GM23338 (cell line): ENCODE data around the gene NNAT. TPM values are rescaled to one million over a fixed set of nuclear protein-coding genes. Genes with fewer than 3 reads are reported as not detected.

Experiments
- ATAC-seq: fragments of 200-7000 bp; cut with Tn5 transposase; 3 replicates; pipeline ENCODE4 v1.9.1; 2020
- DNase-seq: peaks from one replicate; pipeline ENCODE4 v3.0.0-alpha.2; 2015; ENCODE audit warnings: low spot score
- H2AFZ ChIP-seq: fragments of 200-600 bp; sonication (generic); 2 replicates; pipeline ENCODE4 v1.8.0; 2016; ENCODE audit warnings: antibody characterized with exemption, mild to moderate bottlenecking, moderate library complexity
- H3F3A ChIP-seq: fragments of 200-600 bp; sonication (generic); replicated peaks from 2 replicates; pipeline ENCODE4 v1.8.0; 2017; ENCODE audit warnings: antibody characterized with exemption, mixed run types, low read depth
- H3K27ac ChIP-seq: fragments of 200-600 bp; sonication (generic); 2 replicates; pipeline ENCODE4 v1.6.1; 2016; ENCODE audit warnings: low read depth
- H3K27me3 ChIP-seq: fragments of 200-600 bp; sonication (generic); 2 replicates; pipeline ENCODE4 v1.8.0; 2016; ENCODE audit warnings: mild to moderate bottlenecking, mixed run types, moderate library complexity; ENCODE audit not compliant: insufficient read depth
- H3K36me3 ChIP-seq: fragments of 200-600 bp; sonication (generic); 2 replicates; pipeline ENCODE4 v1.8.0; 2016; ENCODE audit warnings: mild to moderate bottlenecking; ENCODE audit not compliant: insufficient read depth
- H3K4me1 ChIP-seq: fragments of 200-600 bp; sonication (generic); 2 replicates; pipeline ENCODE4 v1.8.0; 2016; ENCODE audit warnings: mild to moderate bottlenecking, moderate library complexity; ENCODE audit not compliant: insufficient read depth
- H3K4me2 ChIP-seq: fragments of 200-600 bp; sonication (generic); 2 replicates; pipeline ENCODE4 v1.7.1; 2017; ENCODE audit warnings: mixed run types
- H3K4me3 ChIP-seq: fragments of 200-600 bp; sonication (generic); 2 replicates; pipeline ENCODE4 v1.6.1; 2016; ENCODE audit warnings: mixed run types
- H3K79me2 ChIP-seq: fragments of 200-600 bp; sonication (generic); replicated peaks from 2 replicates; pipeline ENCODE4 v1.8.0; 2017; ENCODE audit warnings: mild to moderate bottlenecking; ENCODE audit not compliant: insufficient read depth
- H3K9me2 ChIP-seq: fragments of 200-600 bp; sonication (generic); 2 replicates; pipeline ENCODE4 v1.8.0; 2017; ENCODE audit not compliant: insufficient read depth
- H4K20me1 ChIP-seq: fragments of 200-600 bp; sonication (generic); replicated peaks from 2 replicates; pipeline ENCODE4 v1.8.0; 2017; ENCODE audit warnings: mild to moderate bottlenecking; ENCODE audit not compliant: insufficient read depth
- H3K27ac Mint-ChIP-seq: 2 replicates; pipeline ENCODE4 v1.8.0; 2020; ENCODE audit warnings: inconsistent platforms, mild to moderate bottlenecking, moderate library complexity, mixed read lengths
- H3K27me3 Mint-ChIP-seq: 3 replicates; pipeline ENCODE4 v1.8.0; 2022; ENCODE audit warnings: low read depth, mild to moderate bottlenecking, moderate library complexity, mixed read lengths, inconsistent platforms; ENCODE audit not compliant: insufficient read depth, poor library complexity
- H3K36me3 Mint-ChIP-seq: 3 replicates; pipeline ENCODE4 v1.8.0; 2021; ENCODE audit warnings: low read depth, mild to moderate bottlenecking, inconsistent platforms, moderate library complexity, mixed read lengths
- H3K4me1 Mint-ChIP-seq: 3 replicates; pipeline ENCODE4 v1.8.0; 2020; ENCODE audit warnings: mild to moderate bottlenecking, inconsistent platforms, mixed read lengths
- H3K4me3 Mint-ChIP-seq: 3 replicates; pipeline ENCODE4 v1.8.0; 2021; ENCODE audit warnings: moderate library complexity, mild to moderate bottlenecking, inconsistent platforms, mixed read lengths
- H3K9me3 Mint-ChIP-seq: 3 replicates; pipeline ENCODE4 v1.8.0; 2020; ENCODE audit warnings: moderate library complexity, mild to moderate bottlenecking, inconsistent platforms, mixed read lengths
- CREB1 ChIP-seq: fragments of 250-450 bp; sonication (Bioruptor Pico); IDR thresholded peaks from 2 replicates; pipeline ENCODE4 v1.5.0; 2020; ENCODE audit warnings: low read depth, mild to moderate bottlenecking, moderate library complexity
- EZH2phosphoT487 ChIP-seq: fragments of 200-600 bp; sonication (generic); IDR thresholded peaks from one replicate; pipeline ENCODE4 v1.8.1; 2018; ENCODE audit warnings: antibody characterized with exemption; ENCODE audit not compliant: unreplicated experiment
- JUNB ChIP-seq: IDR thresholded peaks from one replicate; pipeline ENCODE4 v1.6.1; 2016; ENCODE audit warnings: antibody characterized with exemption; ENCODE audit not compliant: unreplicated experiment
- NANOG ChIP-seq: IDR thresholded peaks from 2 replicates; pipeline ENCODE4 v1.6.1; 2016; ENCODE audit warnings: antibody characterized with exemption, borderline replicate concordance
- POLR2AphosphoS5 ChIP-seq: IDR thresholded peaks from 2 replicates; pipeline ENCODE4 v1.6.1; 2016; ENCODE audit warnings: antibody characterized with exemption, low read depth
- STAT1 ChIP-seq: IDR thresholded peaks from one replicate; pipeline ENCODE4 v1.6.1; 2016; ENCODE audit warnings: antibody characterized with exemption; ENCODE audit not compliant: unreplicated experiment
- ZNF331 ChIP-seq: fragments of 250-450 bp; sonication (Bioruptor Pico); IDR thresholded peaks from 2 replicates; pipeline ENCODE4 v1.5.0; 2020; ENCODE audit warnings: low read depth, mild to moderate bottlenecking, moderate library complexity
- ZNF462 ChIP-seq: fragments of 250-450 bp; sonication (Bioruptor Pico); IDR thresholded peaks from 2 replicates; pipeline ENCODE4 v1.5.0; 2020; ENCODE audit warnings: mild to moderate bottlenecking, moderate library complexity
- polyA plus RNA-seq: library from polyadenylated mRNA; unstranded; fragments of >200 nt; fragmentation: Nextera tagmentation; extraction: Ambion mirVana; gene quantifications from 2 replicates; pipeline ENCODE4 v1.2.1, GENCODE V29; 2016
- total RNA-seq: library from RNA; depleted of rRNA; stranded (reverse); fragments of >200 nt; shearing (Covaris generic); gene quantifications from 2 replicates; pipeline ENCODE4 v1.2.3, GENCODE V29; 2014
- TF ChIP-seq, protein P1 (sequence below), 2 experiments: fragments of 200-600 bp in 1 of 2; sonication (generic) in 1 of 2; conservative IDR thresholded peaks; 2 replicates each; pipeline versions ENCODE4 v1.5.1 to v1.6.1; 2016 to 2017; ENCODE audit warnings: antibody characterized with exemption in 2 of 2, low read depth in 2 of 2, mild to moderate bottlenecking in 2 of 2, moderate library complexity in 1 of 2
- TF ChIP-seq, protein P2 (sequence below): IDR thresholded peaks from one replicate; pipeline ENCODE4 v1.6.1; 2018; ENCODE audit warnings: antibody characterized with exemption; ENCODE audit not compliant: unreplicated experiment
- TF ChIP-seq, protein P3 (sequence below): IDR thresholded peaks from 2 replicates; pipeline ENCODE4 v1.6.1; 2016; ENCODE audit warnings: antibody characterized with exemption

NNAT gene
- total and polyA plus RNA-seq, 2 experiments from 2014 or later, result 4.3 to 4.9 TPM

GRCh38 chr20:37564016-37564387 lies 43.0 kb downstream of the NNAT start:
- no peaks in the 10 kb centered on the region for H3K27me3 ChIP-seq
- H3K4me3 Mint-ChIP-seq, result no peak overlapping the region
- H3K4me1 ChIP-seq, result peaks cover 29% of the 10 kb centered on the region
- H3K27ac Mint-ChIP-seq, result no peak overlapping the region
- peak overlapping the region; percentile 69; the same call in 1 of the 2 replicates for H3K4me2 ChIP-seq
- TF ChIP-seq EZH2phosphoT487 (no peak), JUNB (no peak), NANOG (no peak), ZNF462 (no peak), ZNF331 (CRISPR knock-in tag) (no peak), STAT1 (no peak), POLR2AphosphoS5 (no peak), CREB1 (no peak)
- TF ChIP-seq, protein P1, sequence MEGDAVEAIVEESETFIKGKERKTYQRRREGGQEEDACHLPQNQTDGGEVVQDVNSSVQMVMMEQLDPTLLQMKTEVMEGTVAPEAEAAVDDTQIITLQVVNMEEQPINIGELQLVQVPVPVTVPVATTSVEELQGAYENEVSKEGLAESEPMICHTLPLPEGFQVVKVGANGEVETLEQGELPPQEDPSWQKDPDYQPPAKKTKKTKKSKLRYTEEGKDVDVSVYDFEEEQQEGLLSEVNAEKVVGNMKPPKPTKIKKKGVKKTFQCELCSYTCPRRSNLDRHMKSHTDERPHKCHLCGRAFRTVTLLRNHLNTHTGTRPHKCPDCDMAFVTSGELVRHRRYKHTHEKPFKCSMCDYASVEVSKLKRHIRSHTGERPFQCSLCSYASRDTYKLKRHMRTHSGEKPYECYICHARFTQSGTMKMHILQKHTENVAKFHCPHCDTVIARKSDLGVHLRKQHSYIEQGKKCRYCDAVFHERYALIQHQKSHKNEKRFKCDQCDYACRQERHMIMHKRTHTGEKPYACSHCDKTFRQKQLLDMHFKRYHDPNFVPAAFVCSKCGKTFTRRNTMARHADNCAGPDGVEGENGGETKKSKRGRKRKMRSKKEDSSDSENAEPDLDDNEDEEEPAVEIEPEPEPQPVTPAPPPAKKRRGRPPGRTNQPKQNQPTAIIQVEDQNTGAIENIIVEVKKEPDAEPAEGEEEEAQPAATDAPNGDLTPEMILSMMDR (conservative IDR thresholded peaks at IDR 0.05; ENCODE audit: low read depth in 2 of 2), result no peak
- TF ChIP-seq, protein P2, sequence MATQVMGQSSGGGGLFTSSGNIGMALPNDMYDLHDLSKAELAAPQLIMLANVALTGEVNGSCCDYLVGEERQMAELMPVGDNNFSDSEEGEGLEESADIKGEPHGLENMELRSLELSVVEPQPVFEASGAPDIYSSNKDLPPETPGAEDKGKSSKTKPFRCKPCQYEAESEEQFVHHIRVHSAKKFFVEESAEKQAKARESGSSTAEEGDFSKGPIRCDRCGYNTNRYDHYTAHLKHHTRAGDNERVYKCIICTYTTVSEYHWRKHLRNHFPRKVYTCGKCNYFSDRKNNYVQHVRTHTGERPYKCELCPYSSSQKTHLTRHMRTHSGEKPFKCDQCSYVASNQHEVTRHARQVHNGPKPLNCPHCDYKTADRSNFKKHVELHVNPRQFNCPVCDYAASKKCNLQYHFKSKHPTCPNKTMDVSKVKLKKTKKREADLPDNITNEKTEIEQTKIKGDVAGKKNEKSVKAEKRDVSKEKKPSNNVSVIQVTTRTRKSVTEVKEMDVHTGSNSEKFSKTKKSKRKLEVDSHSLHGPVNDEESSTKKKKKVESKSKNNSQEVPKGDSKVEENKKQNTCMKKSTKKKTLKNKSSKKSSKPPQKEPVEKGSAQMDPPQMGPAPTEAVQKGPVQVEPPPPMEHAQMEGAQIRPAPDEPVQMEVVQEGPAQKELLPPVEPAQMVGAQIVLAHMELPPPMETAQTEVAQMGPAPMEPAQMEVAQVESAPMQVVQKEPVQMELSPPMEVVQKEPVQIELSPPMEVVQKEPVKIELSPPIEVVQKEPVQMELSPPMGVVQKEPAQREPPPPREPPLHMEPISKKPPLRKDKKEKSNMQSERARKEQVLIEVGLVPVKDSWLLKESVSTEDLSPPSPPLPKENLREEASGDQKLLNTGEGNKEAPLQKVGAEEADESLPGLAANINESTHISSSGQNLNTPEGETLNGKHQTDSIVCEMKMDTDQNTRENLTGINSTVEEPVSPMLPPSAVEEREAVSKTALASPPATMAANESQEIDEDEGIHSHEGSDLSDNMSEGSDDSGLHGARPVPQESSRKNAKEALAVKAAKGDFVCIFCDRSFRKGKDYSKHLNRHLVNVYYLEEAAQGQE, result no peak
- TF ChIP-seq, protein P3, sequence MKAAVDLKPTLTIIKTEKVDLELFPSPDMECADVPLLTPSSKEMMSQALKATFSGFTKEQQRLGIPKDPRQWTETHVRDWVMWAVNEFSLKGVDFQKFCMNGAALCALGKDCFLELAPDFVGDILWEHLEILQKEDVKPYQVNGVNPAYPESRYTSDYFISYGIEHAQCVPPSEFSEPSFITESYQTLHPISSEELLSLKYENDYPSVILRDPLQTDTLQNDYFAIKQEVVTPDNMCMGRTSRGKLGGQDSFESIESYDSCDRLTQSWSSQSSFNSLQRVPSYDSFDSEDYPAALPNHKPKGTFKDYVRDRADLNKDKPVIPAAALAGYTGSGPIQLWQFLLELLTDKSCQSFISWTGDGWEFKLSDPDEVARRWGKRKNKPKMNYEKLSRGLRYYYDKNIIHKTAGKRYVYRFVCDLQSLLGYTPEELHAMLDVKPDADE, result no peak
- H3K4me3 ChIP-seq, result no peak overlapping the region
- peak overlapping the region; percentile 90; the same call in 1 of the 2 replicates for H2AFZ ChIP-seq
- no peaks in the 10 kb centered on the region for H3K9me2 ChIP-seq
- H3K36me3 ChIP-seq, result no peaks in the 10 kb centered on the region; the same call in 1 of the 2 replicates
- peak; percentile 25 for ATAC-seq
- no peak overlapping the region for H3K27ac ChIP-seq
- H3F3A ChIP-seq, result no peaks in the 10 kb centered on the region
- peaks cover 30% of the 10 kb centered on the region for H3K4me1 Mint-ChIP-seq
- no peak for DNase-seq
- H3K36me3 Mint-ChIP-seq, result no peaks in the 10 kb centered on the region
- no peaks in the 10 kb centered on the region for H3K9me3 Mint-ChIP-seq
- H3K79me2 ChIP-seq, result no peaks in the 10 kb centered on the region
- peaks cover 2% of the 10 kb centered on the region for H3K27me3 Mint-ChIP-seq
- H4K20me1 ChIP-seq, result no peaks in the 10 kb centered on the region
